Endothelial cell (in vitro differentiated cells): ENCODE data around the gene ZNF581. TPM values are rescaled to one million over a fixed set of nuclear protein-coding genes. Genes with fewer than 3 reads are reported as not detected.

Experiments
- DNase-seq: peaks from one replicate; pipeline ENCODE4 v3.0.0; 2021; ENCODE audit warnings: low spot score
- H3K27ac Mint-ChIP-seq: one replicate; pipeline ENCODE4 v1.8.0; 2021; ENCODE audit warnings: mixed read lengths, inconsistent platforms; ENCODE audit not compliant: unreplicated experiment
- H3K27me3 Mint-ChIP-seq: one replicate; pipeline ENCODE4 v1.8.0; 2021; ENCODE audit warnings: mild to moderate bottlenecking, moderate library complexity, mixed read lengths, inconsistent platforms; ENCODE audit not compliant: unreplicated experiment
- H3K36me3 Mint-ChIP-seq: one replicate; pipeline ENCODE4 v1.8.0; 2021; ENCODE audit warnings: mild to moderate bottlenecking, low read depth, mixed read lengths, inconsistent platforms; ENCODE audit not compliant: unreplicated experiment
- H3K4me1 Mint-ChIP-seq: one replicate; pipeline ENCODE4 v1.8.0; 2021; ENCODE audit warnings: mild to moderate bottlenecking, mixed read lengths, inconsistent platforms; ENCODE audit not compliant: unreplicated experiment
- H3K4me3 Mint-ChIP-seq: one replicate; pipeline ENCODE4 v1.8.0; 2021; ENCODE audit warnings: mild to moderate bottlenecking, mixed read lengths, inconsistent platforms; ENCODE audit not compliant: unreplicated experiment
- H3K9me3 Mint-ChIP-seq: one replicate; pipeline ENCODE4 v1.8.0; 2021; ENCODE audit warnings: mixed read lengths, inconsistent platforms; ENCODE audit not compliant: unreplicated experiment
- CTCF ChIP-seq: fragments of 200-600 bp; sonication (generic); IDR thresholded peaks from one replicate; pipeline ENCODE4 v1.5.0; 2021; ENCODE audit warnings: antibody characterized with exemption; ENCODE audit not compliant: unreplicated experiment
- total RNA-seq: library from RNA; stranded (reverse); fragmentation: NEBNext Ultra II Directional; extraction: Animal tissue kit (Norgen Biotek cat#: 25700); gene quantifications from one replicate; pipeline ENCODE4 v1.2.1, GENCODE V29; 2021; ENCODE audit not compliant: unreplicated experiment

ZNF581 gene
- total RNA-seq, 1 donor from 2014 or later = 47.2 TPM

DNA sequence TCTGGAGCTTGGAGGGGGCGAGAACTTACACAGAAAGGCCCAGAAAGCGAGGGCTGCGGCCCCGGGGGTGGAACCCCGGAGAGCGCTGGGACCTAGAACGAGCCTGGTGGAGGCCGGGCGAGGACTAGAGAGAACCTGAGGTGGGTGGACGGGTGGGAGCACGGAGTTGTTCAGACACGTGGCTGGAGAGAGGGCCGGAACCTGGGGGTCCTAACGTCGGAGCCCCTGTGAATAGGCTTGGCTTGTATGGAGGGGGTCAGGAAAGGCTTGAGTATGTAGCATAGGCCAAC, 383 bp downstream of the ZNF581 start:
- Mint-ChIP-seq H3K36me3 (peaks cover 26% of the 10 kb centered on the region), H3K4me3 (peak overlapping the region; percentile 93), H3K4me1 (peaks cover 31% of the 10 kb centered on the region), H3K27ac (no peak overlapping the region), H3K9me3 (no peaks in the 10 kb centered on the region), H3K27me3 (peaks cover 29% of the 10 kb centered on the region)
- DNase-seq = no peak
- TF ChIP-seq CTCF = no peak

DNA sequence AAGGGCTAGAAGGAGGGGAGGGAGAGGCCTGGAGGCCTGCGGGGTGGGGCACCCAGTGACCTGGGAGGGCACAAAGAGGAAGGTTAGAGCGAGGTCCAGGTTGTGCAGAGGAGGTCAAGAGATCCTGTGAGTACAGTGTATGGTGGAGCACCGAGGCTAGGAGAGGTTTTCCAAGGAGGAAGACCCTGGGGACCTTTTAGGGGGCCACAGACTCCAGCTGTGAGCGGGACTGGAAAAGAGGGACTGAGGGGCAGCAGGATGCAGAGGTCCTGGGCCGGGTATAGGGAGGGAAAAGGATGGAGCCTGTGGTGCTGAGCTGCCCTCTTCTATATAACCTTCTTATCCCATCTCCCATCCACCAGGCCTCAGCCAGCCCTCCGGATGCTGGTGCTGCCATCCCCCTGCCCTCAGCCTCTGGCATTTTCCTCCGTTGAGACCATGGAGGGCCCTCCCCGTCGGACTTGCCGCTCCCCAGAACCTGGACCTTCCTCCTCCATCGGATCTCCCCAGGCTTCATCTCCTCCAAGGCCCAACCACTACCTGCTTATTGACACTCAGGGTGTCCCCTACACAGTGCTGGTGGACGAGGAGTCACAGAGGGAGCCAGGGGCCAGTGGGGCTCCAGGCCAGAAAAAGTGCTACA, 863 bp downstream of the ZNF581 start:
- H3K27ac Mint-ChIP-seq = no peak overlapping the region
- H3K27me3 Mint-ChIP-seq = peaks cover 27% of the 10 kb centered on the region
- DNase-seq = no peak
- no peaks in the 10 kb centered on the region for H3K9me3 Mint-ChIP-seq
- H3K36me3 Mint-ChIP-seq = peaks cover 23% of the 10 kb centered on the region
- H3K4me1 Mint-ChIP-seq = peaks cover 28% of the 10 kb centered on the region
- TF ChIP-seq CTCF = no peak
- peak overlapping the region; percentile 93 for H3K4me3 Mint-ChIP-seq

DNA sequence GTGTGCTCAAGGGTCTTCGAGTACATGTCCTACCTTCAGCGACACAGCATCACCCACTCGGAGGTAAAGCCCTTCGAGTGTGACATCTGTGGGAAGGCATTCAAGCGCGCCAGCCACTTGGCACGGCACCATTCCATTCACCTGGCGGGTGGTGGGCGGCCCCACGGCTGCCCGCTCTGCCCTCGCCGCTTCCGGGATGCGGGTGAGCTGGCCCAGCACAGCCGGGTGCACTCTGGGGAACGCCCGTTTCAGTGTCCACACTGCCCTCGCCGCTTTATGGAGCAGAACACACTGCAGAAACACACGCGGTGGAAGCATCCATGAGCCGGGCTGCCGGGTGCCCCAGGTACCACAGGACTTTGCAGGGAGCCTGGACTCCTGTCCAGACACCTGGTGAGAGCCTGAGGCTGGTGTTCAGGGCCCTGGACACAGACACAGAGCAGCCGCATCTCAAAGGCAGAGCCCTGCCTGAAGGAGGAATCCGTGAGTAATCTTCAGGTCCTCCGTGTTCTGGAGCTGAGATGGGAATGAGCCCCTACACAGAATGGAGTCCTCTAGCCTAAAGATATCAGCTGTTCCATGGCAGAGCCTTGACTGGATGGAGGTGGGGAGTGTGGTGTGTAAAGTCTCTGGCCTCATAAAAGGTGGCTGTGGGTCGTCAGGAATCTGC, 1.5 kb downstream of the ZNF581 start:
- H3K36me3 Mint-ChIP-seq = peaks cover 23% of the 10 kb centered on the region
- H3K27ac Mint-ChIP-seq = no peak overlapping the region
- H3K4me1 Mint-ChIP-seq = peaks cover 28% of the 10 kb centered on the region

GRCh38 chr19:55645512-55645881, 2.0 kb downstream of the ZNF581 start:
- Mint-ChIP-seq H3K9me3 (no peaks in the 10 kb centered on the region), H3K4me3 (peak overlapping the region; percentile 77), H3K27me3 (peaks cover 34% of the 10 kb centered on the region), H3K27ac (peak overlapping the region; percentile 24), H3K36me3 (peaks cover 23% of the 10 kb centered on the region), H3K4me1 (peaks cover 25% of the 10 kb centered on the region)
- TF ChIP-seq CTCF = no peak
- no peak for DNase-seq

More for the DNA sequence above, 1.5 kb downstream of the ZNF581 start:
- no peak for TF ChIP-seq CTCF
- Mint-ChIP-seq H3K4me3 (peak overlapping the region; percentile 93), H3K27me3 (peaks cover 32% of the 10 kb centered on the region), H3K9me3 (no peaks in the 10 kb centered on the region)
- no peak for DNase-seq
